Fibroblast of lung (primary cell): ENCODE measurements around the gene ZNF750. TPM values are rescaled to one million over a fixed set of nuclear protein-coding genes. Genes with fewer than 3 reads are reported as not detected.
A peak's percentile ranks its signal among the peaks of the same experiment; 100 is the strongest.

Experiments used
- DNase-seq, 2 donors: peaks; one replicate each; pipeline versions ENCODE4 v3.0.0 to v3.0.0-alpha.2; 2010; ENCODE audit warnings: low read depth in 2 of 2
- H2AFZ ChIP-seq: 2 replicates; pipeline ENCODE4 v1.5.1; 2012; ENCODE audit warnings: low read length, control low read depth, inconsistent platforms
- H3K27ac ChIP-seq: 2 replicates; pipeline ENCODE4 v1.5.1; 2011; ENCODE audit warnings: low read length, control low read depth; ENCODE audit not compliant: insufficient read depth
- H3K27me3 ChIP-seq: 2 replicates; pipeline ENCODE4 v1.5.1; 2011; ENCODE audit warnings: mild to moderate bottlenecking, low read length; ENCODE audit not compliant: control insufficient read depth, insufficient read depth
- H3K36me3 ChIP-seq: 2 replicates; pipeline ENCODE4 v1.5.1; 2011; ENCODE audit warnings: low read length; ENCODE audit not compliant: control insufficient read depth, insufficient read depth
- H3K4me1 ChIP-seq: 2 replicates; pipeline ENCODE4 v1.5.1; 2011; ENCODE audit warnings: low read length; ENCODE audit not compliant: control insufficient read depth, insufficient read depth; ENCODE audit errors: extremely low read depth
- H3K4me2 ChIP-seq: 2 replicates; pipeline ENCODE4 v1.5.1; 2011; ENCODE audit warnings: low read length, control low read depth; ENCODE audit not compliant: insufficient read depth; ENCODE audit errors: extremely low read depth
- H3K4me3 ChIP-seq, 4 experiments: fragments of 200-600 bp in 1 of 4; sonication (generic) in 1 of 4; replicated peaks in 1 of 4; 2 replicates each; pipeline ENCODE4 v1.5.1; 2011 to 2016; ENCODE audit warnings: low read length in 4 of 4, low read depth in 3 of 4, mild to moderate bottlenecking in 3 of 4, control low read depth in 2 of 4, inconsistent platforms in 1 of 4, mixed read lengths in 1 of 4; ENCODE audit not compliant: insufficient read depth in 1 of 4; ENCODE audit errors: control extremely low read depth in 1 of 4
- H3K79me2 ChIP-seq: 2 replicates; pipeline ENCODE4 v1.5.1; 2012; ENCODE audit warnings: mild to moderate bottlenecking, low read length, inconsistent platforms; ENCODE audit not compliant: control insufficient read depth, insufficient read depth
- H3K9ac ChIP-seq: 2 replicates; pipeline ENCODE4 v1.5.1; 2011; ENCODE audit warnings: mild to moderate bottlenecking, low read length, control low read depth; ENCODE audit not compliant: insufficient read depth
- H3K9me3 ChIP-seq: 2 replicates; pipeline ENCODE4 v1.5.1; 2012; ENCODE audit warnings: low read depth, low read length; ENCODE audit not compliant: control insufficient read depth, insufficient read depth
- H4K20me1 ChIP-seq: 2 replicates; pipeline ENCODE4 v1.5.1; 2011; ENCODE audit warnings: low read length; ENCODE audit not compliant: control insufficient read depth, insufficient read depth; ENCODE audit errors: extremely low read depth
- EZH2 ChIP-seq: IDR thresholded peaks from 2 replicates; pipeline ENCODE4 v1.5.1; 2012; ENCODE audit warnings: low read length, control low read depth, mild to moderate bottlenecking; ENCODE audit errors: missing control alignments
- polyA plus RNA-seq, 2 donors: library from polyadenylated mRNA; depleted of rRNA in 1 of 2; stranded (reverse) in 1 of 2; unstranded in 1 of 2; fragments of >200 nt; gene quantifications; 2 replicates each; pipeline ENCODE4 v1.2.1, GENCODE V29; 2011 to 2012; ENCODE audit warnings: missing spikeins in 1 of 2
- total RNA-seq: library from RNA; depleted of rRNA; stranded (reverse); fragments of >200 nt; gene quantifications from 2 replicates; pipeline ENCODE4 v1.2.1, GENCODE V29; 2014
- TF ChIP-seq, protein P1 (sequence below), 2 donors: IDR thresholded peaks in 1 of 2; conservative IDR thresholded peaks in 1 of 2; 1 replicate in 1 of 2; 2 replicates in 1 of 2; pipeline ENCODE4 v1.5.1; 2011 to 2012; ENCODE audit warnings: low read length in 2 of 2, control low read depth in 1 of 2, inconsistent platforms in 1 of 2, low read depth in 1 of 2, mild to moderate bottlenecking in 1 of 2

ZNF750 gene
- total and polyA plus RNA-seq, 2 donors (not counting 1 experiment from before 2014, with no cell fraction given): not detected

DNA sequence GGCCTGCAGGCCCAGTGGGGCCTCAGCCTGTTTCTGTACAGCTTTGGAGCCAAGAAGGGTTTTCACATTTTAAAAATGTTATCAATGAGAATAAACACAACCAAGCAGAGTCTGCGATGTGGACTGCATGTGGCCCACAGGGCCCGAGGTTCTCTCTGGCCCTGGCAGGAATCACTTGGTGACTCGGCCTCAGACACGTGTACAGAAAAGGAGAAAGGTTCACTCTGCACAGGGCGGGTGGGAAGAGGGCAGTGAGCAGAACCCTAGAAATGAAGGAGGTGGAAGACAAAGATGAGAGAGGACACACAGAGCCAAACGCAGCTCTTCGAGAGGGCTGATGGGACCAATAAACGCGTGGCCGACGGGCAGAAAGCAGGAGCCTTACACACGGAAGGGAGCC lies 11.6 kb upstream of the ZNF750 start:
- no peak overlapping the region for H3K9ac ChIP-seq

DNA sequence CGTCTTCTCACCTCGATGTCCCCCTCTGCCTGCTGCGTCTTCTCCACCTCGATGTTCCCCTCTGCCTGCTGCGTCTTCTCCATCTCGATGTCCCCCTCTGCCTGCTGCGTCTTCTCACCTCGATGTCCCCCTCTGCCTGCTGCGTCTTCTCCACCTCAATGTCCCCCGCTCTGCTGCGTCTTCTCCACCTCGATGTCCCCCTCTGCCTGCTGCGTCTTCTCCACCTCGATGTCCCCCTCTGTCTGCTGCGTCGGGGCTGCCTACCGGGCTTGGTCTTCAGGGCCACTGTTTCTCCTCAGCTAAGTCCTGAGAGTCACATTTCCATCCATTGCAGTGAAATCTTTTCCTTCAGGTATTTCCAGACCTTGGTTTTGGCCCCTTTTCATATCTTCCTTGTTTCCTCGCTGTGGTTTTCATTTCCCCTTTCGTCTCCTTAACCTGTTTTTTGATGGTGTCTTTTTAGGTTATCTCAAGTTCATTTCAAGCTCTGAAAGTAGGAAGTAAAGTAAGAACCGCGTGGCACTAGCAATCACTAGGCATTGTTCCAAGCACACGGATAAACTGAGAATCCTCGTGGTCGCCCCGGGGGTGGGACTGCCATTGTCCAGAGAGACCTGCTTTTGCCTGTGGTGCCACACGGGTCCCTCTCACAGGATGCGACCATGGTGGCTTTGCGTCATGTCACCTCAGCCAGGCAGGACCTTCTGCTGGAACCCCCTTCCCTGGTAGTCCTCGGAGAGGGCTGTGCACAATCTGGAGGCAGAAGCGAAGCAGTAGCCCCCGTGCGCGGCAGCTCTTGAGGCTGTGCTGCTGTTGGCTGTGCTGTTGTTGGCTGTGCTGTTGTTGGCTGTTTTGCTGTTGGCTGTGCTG lies 9.5 kb upstream of the ZNF750 start:
- no peak overlapping the region for H3K4me2 ChIP-seq
- H3K79me2 ChIP-seq: no peaks in the 10 kb centered on the region
- H3K9me3 ChIP-seq: no peaks in the 10 kb centered on the region
- H4K20me1 ChIP-seq: no peaks in the 10 kb centered on the region
- H2AFZ ChIP-seq: no peak overlapping the region
- DNase-seq: no peak
- no peak for TF ChIP-seq EZH2
- TF ChIP-seq, protein P1, sequence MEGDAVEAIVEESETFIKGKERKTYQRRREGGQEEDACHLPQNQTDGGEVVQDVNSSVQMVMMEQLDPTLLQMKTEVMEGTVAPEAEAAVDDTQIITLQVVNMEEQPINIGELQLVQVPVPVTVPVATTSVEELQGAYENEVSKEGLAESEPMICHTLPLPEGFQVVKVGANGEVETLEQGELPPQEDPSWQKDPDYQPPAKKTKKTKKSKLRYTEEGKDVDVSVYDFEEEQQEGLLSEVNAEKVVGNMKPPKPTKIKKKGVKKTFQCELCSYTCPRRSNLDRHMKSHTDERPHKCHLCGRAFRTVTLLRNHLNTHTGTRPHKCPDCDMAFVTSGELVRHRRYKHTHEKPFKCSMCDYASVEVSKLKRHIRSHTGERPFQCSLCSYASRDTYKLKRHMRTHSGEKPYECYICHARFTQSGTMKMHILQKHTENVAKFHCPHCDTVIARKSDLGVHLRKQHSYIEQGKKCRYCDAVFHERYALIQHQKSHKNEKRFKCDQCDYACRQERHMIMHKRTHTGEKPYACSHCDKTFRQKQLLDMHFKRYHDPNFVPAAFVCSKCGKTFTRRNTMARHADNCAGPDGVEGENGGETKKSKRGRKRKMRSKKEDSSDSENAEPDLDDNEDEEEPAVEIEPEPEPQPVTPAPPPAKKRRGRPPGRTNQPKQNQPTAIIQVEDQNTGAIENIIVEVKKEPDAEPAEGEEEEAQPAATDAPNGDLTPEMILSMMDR (conservative IDR thresholded peaks at IDR 0.05 in 1 of 2, IDR thresholded peaks at IDR 0.05 in 1 of 2; ENCODE audit: low read depth in 1 of 2, low read length in 2 of 2): no peak
- H3K27me3 ChIP-seq: no peaks in the 10 kb centered on the region
- no peaks in the 10 kb centered on the region for H3K4me1 ChIP-seq
- no peak overlapping the region for H3K4me3 ChIP-seq
- no peak overlapping the region for H3K9ac ChIP-seq
- no peak overlapping the region for H3K27ac ChIP-seq
- no peaks in the 10 kb centered on the region for H3K36me3 ChIP-seq

More for the DNA sequence above, 11.6 kb upstream of the ZNF750 start:
- Histone ChIP-seq H3K9me3 (no peaks in the 10 kb centered on the region), H3K79me2 (no peaks in the 10 kb centered on the region), H3K27ac (no peak overlapping the region), H3K4me3 (no peak overlapping the region), H3K27me3 (no peaks in the 10 kb centered on the region), H3K36me3 (no peaks in the 10 kb centered on the region), H2AFZ (no peak overlapping the region), H3K4me2 (no peak overlapping the region), H4K20me1 (no peaks in the 10 kb centered on the region), H3K4me1 (no peaks in the 10 kb centered on the region)
- no peak for TF ChIP-seq EZH2
- TF ChIP-seq, protein P1 (conservative IDR thresholded peaks at IDR 0.05 in 1 of 2, IDR thresholded peaks at IDR 0.05 in 1 of 2; ENCODE audit: low read depth in 1 of 2, low read length in 2 of 2): no peak
- DNase-seq: no peak

DNA sequence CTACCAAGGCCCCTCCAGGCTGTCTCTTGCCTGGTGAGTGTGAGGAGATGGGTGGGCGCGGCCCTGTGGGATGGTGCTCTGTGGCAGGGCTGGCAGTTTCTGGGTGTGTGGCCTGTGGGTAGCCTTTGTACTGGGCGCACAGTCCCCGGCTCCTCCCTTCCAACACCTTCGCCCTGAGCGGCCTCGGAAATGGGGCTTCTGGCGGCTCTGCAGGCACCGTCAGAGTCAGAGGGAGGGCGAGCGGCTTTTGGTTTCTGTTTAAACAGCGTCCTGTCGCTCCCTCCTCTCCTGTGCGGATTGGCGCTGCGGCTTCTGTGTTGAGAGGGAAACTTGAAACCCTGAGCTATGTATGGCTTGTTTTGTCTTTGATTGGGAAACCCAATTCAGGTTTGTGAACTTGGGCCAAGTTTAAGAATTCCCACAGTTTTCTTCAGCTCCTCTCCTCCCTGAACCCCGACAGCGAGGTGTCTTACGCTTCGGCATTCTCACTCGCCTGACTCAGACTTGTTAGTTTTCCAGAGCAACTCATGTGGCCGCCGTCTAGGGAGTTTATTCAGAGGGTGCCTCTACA lies 8.3 kb upstream of the ZNF750 start:
- no peak for TF ChIP-seq EZH2
- TF ChIP-seq, protein P1 (conservative IDR thresholded peaks at IDR 0.05 in 1 of 2, IDR thresholded peaks at IDR 0.05 in 1 of 2; ENCODE audit: low read depth in 1 of 2, low read length in 2 of 2): no peak
- no peaks in the 10 kb centered on the region for H3K4me1 ChIP-seq
- no peaks in the 10 kb centered on the region for H3K9me3 ChIP-seq
- peak overlapping the region; percentile 70 for H3K27ac ChIP-seq
- H3K9ac ChIP-seq: peak overlapping the region; percentile 13
- H3K4me3 ChIP-seq: peak overlapping the region; percentile 24 to 52 (median 38)
- DNase-seq: peak; percentile 76 to 82
- peak overlapping the region; percentile 39 for H2AFZ ChIP-seq
- no peaks in the 10 kb centered on the region for H3K36me3 ChIP-seq
- no peaks in the 10 kb centered on the region for H3K79me2 ChIP-seq
- no peaks in the 10 kb centered on the region for H3K27me3 ChIP-seq
- peak overlapping the region; percentile 75 for H3K4me2 ChIP-seq
- H4K20me1 ChIP-seq: no peaks in the 10 kb centered on the region
